ENCODE measurements around the gene GPHB5. TPM values are rescaled to one million over a fixed set of nuclear protein-coding genes. Genes with fewer than 3 reads are reported as not detected.

Gene GPHB5
- total RNA-seq, 2 experiments from 2014 or later = not detected

DNA sequence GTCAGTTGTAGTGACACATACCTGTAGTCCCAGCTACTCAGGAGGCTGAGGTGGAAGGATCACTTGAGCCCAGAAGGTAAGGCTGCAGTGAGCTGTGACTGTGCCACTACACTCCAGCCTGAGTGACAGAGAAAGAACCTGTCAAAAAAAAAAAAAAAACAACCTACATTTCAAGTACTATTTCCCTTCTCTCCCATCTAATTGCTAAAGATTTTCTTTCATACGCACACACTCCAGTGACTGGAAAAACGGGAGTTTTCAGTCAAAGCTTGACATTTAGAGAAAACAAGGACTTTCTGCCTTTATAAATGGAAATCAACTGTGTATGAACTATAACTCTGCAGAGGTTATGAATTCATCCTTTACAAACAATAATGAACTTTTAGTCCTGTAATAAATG, 25.9 kb downstream of the GPHB5 start:
- Mint-ChIP-seq H3K9me3 (no peaks in the 10 kb centered on the region), H3K4me3 (no peak overlapping the region), H3K27ac (no peak overlapping the region), H3K27me3 (peaks cover 35% of the 10 kb centered on the region), H3K4me1 (ENCODE audit: low read depth) (no peaks in the 10 kb centered on the region), H3K36me3 (ENCODE audit: low read depth) (no peaks in the 10 kb centered on the region)
- Histone ChIP-seq H3K4me3 (ENCODE audit: low read length) (no peak overlapping the region), H3K27me3 (ENCODE audit: control insufficient read depth in 1 of 2, insufficient read depth in 2 of 2, low read length in 2 of 2) (peaks cover 0 to 3% of the 10 kb centered on the region in 2 experiments), H3K36me3 (ENCODE audit: insufficient read depth, low read length) (no peaks in the 10 kb centered on the region), H3K9me3 (ENCODE audit: control insufficient read depth in 1 of 2, insufficient read depth in 1 of 2, low read length in 2 of 2) (no peaks in the 10 kb centered on the region), H3K4me1 (ENCODE audit: insufficient read depth, low read length) (no peaks in the 10 kb centered on the region), H3K27ac (ENCODE audit: low read depth in 1 of 2, low read length in 2 of 2) (no peak overlapping the region)
- CTCF ChIA-PET = interaction anchor here (0.7 kb wide), 1 partner anchor 18 kb away, joined by 3 read pairs; no protein-coding TSS in a partner anchor
- DNase-seq (no peak), ATAC-seq (ENCODE audit: poor library complexity) (no peak)
- no peak for TF ChIP-seq CTCF (IDR thresholded peaks at IDR 0.05)
- intact Hi-C loops (cut with DNase I, micrococcal nuclease) = no loop called here
- POLR2A ChIA-PET = no interaction called here

GRCh38 chr14:63290741-63291430, 27.8 kb downstream of the GPHB5 start:
- intact Hi-C loops (cut with DNase I, micrococcal nuclease) = no loop called here
- Histone ChIP-seq H3K9me3 (ENCODE audit: control insufficient read depth in 1 of 2, insufficient read depth in 1 of 2, low read length in 2 of 2) (no peaks in the 10 kb centered on the region), H3K4me3 (ENCODE audit: low read length) (no peak overlapping the region), H3K27ac (ENCODE audit: low read depth in 1 of 2, low read length in 2 of 2) (no peak overlapping the region), H3K4me1 (ENCODE audit: insufficient read depth, low read length) (no peaks in the 10 kb centered on the region), H3K36me3 (ENCODE audit: insufficient read depth, low read length) (no peaks in the 10 kb centered on the region), H3K27me3 (ENCODE audit: control insufficient read depth in 1 of 2, insufficient read depth in 2 of 2, low read length in 2 of 2) (peaks cover 0 to 3% of the 10 kb centered on the region in 2 experiments)
- H3K4me1 Mint-ChIP-seq (ENCODE audit: low read depth) = no peaks in the 10 kb centered on the region
- ChIA-PET POLR2A (no interaction called here), CTCF (no interaction called here)
- no peak overlapping the region for H3K27ac Mint-ChIP-seq
- no peaks in the 10 kb centered on the region for H3K9me3 Mint-ChIP-seq
- no peak for ATAC-seq (ENCODE audit: poor library complexity)
- no peak for TF ChIP-seq CTCF (IDR thresholded peaks at IDR 0.05)
- H3K27me3 Mint-ChIP-seq = peaks cover 26% of the 10 kb centered on the region
- H3K4me3 Mint-ChIP-seq = no peak overlapping the region
- H3K36me3 Mint-ChIP-seq (ENCODE audit: low read depth) = no peaks in the 10 kb centered on the region
- DNase-seq = no peak

DNA sequence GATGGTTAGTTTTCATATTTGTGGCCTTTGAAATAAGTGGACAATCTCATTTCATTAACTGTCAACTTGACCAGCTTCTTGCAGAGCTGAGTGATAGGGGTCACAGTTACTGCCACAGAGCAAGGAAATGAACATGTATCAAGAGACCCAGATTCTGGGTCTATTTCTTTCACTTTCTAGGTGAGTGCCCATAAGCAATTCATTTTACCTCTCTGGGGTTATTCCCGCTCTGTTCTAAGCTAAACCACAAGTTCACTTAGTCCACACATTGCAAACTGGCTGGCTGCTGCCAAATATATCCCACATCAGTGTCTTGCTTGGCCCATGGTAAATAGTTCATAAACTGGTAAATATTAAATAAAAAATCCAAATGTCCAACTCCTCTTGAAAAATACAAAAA, 29.9 kb downstream of the GPHB5 start:
- Mint-ChIP-seq H3K4me1 (ENCODE audit: low read depth) (no peaks in the 10 kb centered on the region), H3K4me3 (no peak overlapping the region), H3K27ac (no peak overlapping the region), H3K27me3 (peaks cover 15% of the 10 kb centered on the region), H3K9me3 (no peaks in the 10 kb centered on the region), H3K36me3 (ENCODE audit: low read depth) (no peaks in the 10 kb centered on the region)
- intact Hi-C loops (cut with DNase I, micrococcal nuclease) = no loop called here
- Histone ChIP-seq H3K9me3 (ENCODE audit: control insufficient read depth in 1 of 2, insufficient read depth in 1 of 2, low read length in 2 of 2) (no peaks in the 10 kb centered on the region), H3K27ac (ENCODE audit: low read depth in 1 of 2, low read length in 2 of 2) (no peak overlapping the region), H3K27me3 (ENCODE audit: control insufficient read depth in 1 of 2, insufficient read depth in 2 of 2, low read length in 2 of 2) (peaks cover 3 to 6% of the 10 kb centered on the region in 2 experiments), H3K4me3 (ENCODE audit: low read length) (no peak overlapping the region), H3K36me3 (ENCODE audit: insufficient read depth, low read length) (no peaks in the 10 kb centered on the region), H3K4me1 (ENCODE audit: insufficient read depth, low read length) (no peaks in the 10 kb centered on the region)
- ChIA-PET POLR2A (no interaction called here), CTCF (no interaction called here)
- DNase-seq = no peak
- no peak for TF ChIP-seq CTCF (IDR thresholded peaks at IDR 0.05)
- ATAC-seq (ENCODE audit: poor library complexity) = no peak
